K562 (cell line): ENCODE results near the gene ARMC7. TPM values are rescaled to one million over a fixed set of nuclear protein-coding genes. Genes with fewer than 3 reads are reported as not detected.
A peak's percentile ranks its signal among the peaks of the same experiment; 100 is the strongest.

Experiments used
- ARHGAP35 ChIP-seq: fragments of 450-650 bp; IDR thresholded peaks from 2 replicates; pipeline ENCODE4 v1.6.1; 2018; ENCODE audit not compliant: partially characterized antibody
- BACH1 ChIP-seq: fragments of 200-800 bp; sonication (Bioruptor generic); IDR thresholded peaks from 2 replicates; pipeline ENCODE4 v1.6.1; 2016; ENCODE audit warnings: missing genetic modification characterization, missing compliant biosample characterization
- BRD4 ChIP-seq: fragments of 200-600 bp; sonication (generic); IDR thresholded peaks from 2 replicates; pipeline ENCODE4 v1.6.1; 2017; ENCODE audit warnings: inconsistent platforms
- DMBX1 ChIP-seq: fragments of 250-450 bp; sonication (Bioruptor Pico); IDR thresholded peaks from 2 replicates; pipeline ENCODE4 v1.8.0; 2022; ENCODE audit warnings: inconsistent platforms, mild to moderate bottlenecking, moderate library complexity, borderline replicate concordance
- FOSL1 ChIP-seq: fragments of 200-800 bp; sonication (Bioruptor generic); conservative IDR thresholded peaks from 2 replicates; pipeline ENCODE4 v1.6.1; 2016; ENCODE audit warnings: missing genetic modification characterization, missing compliant biosample characterization
- HEY1 ChIP-seq: fragments of 250-450 bp; sonication (Bioruptor Pico); IDR thresholded peaks from 2 replicates; pipeline ENCODE4 v1.5.0; 2020; ENCODE audit warnings: mild to moderate bottlenecking, moderate library complexity, borderline replicate concordance
- HNRNPL ChIP-seq: fragments of 200-400 bp; formaldehyde crosslinking; IDR thresholded peaks from 2 replicates; pipeline ENCODE4 v1.6.1; 2017; ENCODE audit warnings: low read depth, mild to moderate bottlenecking, low read length
- KDM5B ChIP-seq: fragments of 200-600 bp; sonication (generic); IDR thresholded peaks from 2 replicates; pipeline ENCODE4 v1.6.1; 2012; ENCODE audit warnings: low read depth, mild to moderate bottlenecking, moderate library complexity, low read length, control low read depth, inconsistent platforms; ENCODE audit not compliant: insufficient replicate concordance
- MTF1 ChIP-seq: fragments of 250-450 bp; sonication (Bioruptor Pico); IDR thresholded peaks from 2 replicates; pipeline ENCODE4 v1.9.0; 2021; ENCODE audit warnings: moderate library complexity, mild to moderate bottlenecking, inconsistent platforms, borderline replicate concordance
- MYBL2 ChIP-seq, 2 experiments: fragments of 450-650 bp in 1 of 2; sonication (generic) in 1 of 2; formaldehyde crosslinking in 1 of 2; IDR thresholded peaks; 2 replicates each; pipeline versions ENCODE4 v1.6.1 to v1.8.1; 2017 to 2022; ENCODE audit warnings: borderline replicate concordance in 1 of 2, inconsistent platforms in 1 of 2, low read depth in 1 of 2, mild to moderate bottlenecking in 1 of 2, missing genetic modification reagents in 1 of 2, moderate library complexity in 1 of 2
- MYC ChIP-seq, 2 experiments: fragments of 250-450 bp in 1 of 2; sonication (Bioruptor Pico) in 1 of 2; IDR thresholded peaks; 2 replicates each; pipeline versions ENCODE4 v1.5.1 to v1.6.1; 2012 to 2021; ENCODE audit warnings: low read depth in 2 of 2, borderline replicate concordance in 1 of 2, improper control_type of control experiment in 1 of 2, low read length in 1 of 2, mild to moderate bottlenecking in 1 of 2, moderate library complexity in 1 of 2
- PPARD ChIP-seq: fragments of 250-450 bp; sonication (Bioruptor Pico); IDR thresholded peaks from 2 replicates; pipeline ENCODE4 v1.8.0; 2022; ENCODE audit warnings: inconsistent platforms, mild to moderate bottlenecking, moderate library complexity
- RHOXF2B ChIP-seq: fragments of 250-450 bp; sonication (Bioruptor Pico); conservative IDR thresholded peaks from 2 replicates; pipeline ENCODE4 v1.5.1; 2021
- ZC3H8 ChIP-seq: fragments of 450-650 bp; IDR thresholded peaks from 2 replicates; pipeline ENCODE4 v1.6.1; 2017
- ZNF274 ChIP-seq: IDR thresholded peaks from 2 replicates; pipeline ENCODE4 v1.6.1; 2011; ENCODE audit warnings: low read depth, mild to moderate bottlenecking, low read length, moderate library complexity, borderline replicate concordance
- ZNF398 ChIP-seq: fragments of 250-450 bp; sonication (Bioruptor Pico); IDR thresholded peaks from 2 replicates; pipeline ENCODE4 v1.8.0; 2021; ENCODE audit warnings: moderate library complexity, mild to moderate bottlenecking, inconsistent platforms
- polyA plus RNA-seq, 8 experiments: library from polyadenylated mRNA; depleted of rRNA in 4 of 8; stranded (reverse) in 5 of 8; unstranded in 3 of 8; fragments of >200 nt; fragmentation: Nextera tagmentation in 2 of 8; fragmentation: Illumina TruSeq in 1 of 8; extraction: Ambion mirVana in 2 of 8; extraction: Trizol in 1 of 8; gene quantifications; 2 replicates each; pipeline versions ENCODE4 v1.2.1 to v1.2.3, GENCODE V29; 2011 to 2014; ENCODE audit warnings: inconsistent platforms in 1 of 8, missing spikeins in 1 of 8
- total RNA-seq, 7 experiments: library from RNA; depleted of rRNA in 6 of 7; stranded (reverse); fragments of >200 nt in 6 of 7; fragmentation: Illumina TruSeq in 2 of 7; extraction: Trizol in 2 of 7; gene quantifications; 2 replicates each; pipeline versions ENCODE4 v1.2.1 to v1.2.3, GENCODE V29; 2011 to 2021; ENCODE audit warnings: low replicate concordance in 1 of 7
- TF ChIP-seq, protein P1 (sequence below): fragments of 450-650 bp; IDR thresholded peaks from 2 replicates; pipeline ENCODE4 v1.6.1; 2017; ENCODE audit warnings: antibody characterized with exemption, mild to moderate bottlenecking
- TF ChIP-seq, protein P2 (sequence below), 2 experiments: fragments of 450-650 bp; conservative IDR thresholded peaks; 2 replicates each; pipeline ENCODE4 v1.6.1; 2017; ENCODE audit warnings: mild to moderate bottlenecking in 2 of 2, moderate library complexity in 2 of 2

ARMC7 gene
- total and polyA plus RNA-seq, 9 of the 15 experiments (the other 6 are each of a cell fraction or from before 2014, with no cell fraction given) = 1.4 to 15.2 (median 5.9) TPM

DNA sequence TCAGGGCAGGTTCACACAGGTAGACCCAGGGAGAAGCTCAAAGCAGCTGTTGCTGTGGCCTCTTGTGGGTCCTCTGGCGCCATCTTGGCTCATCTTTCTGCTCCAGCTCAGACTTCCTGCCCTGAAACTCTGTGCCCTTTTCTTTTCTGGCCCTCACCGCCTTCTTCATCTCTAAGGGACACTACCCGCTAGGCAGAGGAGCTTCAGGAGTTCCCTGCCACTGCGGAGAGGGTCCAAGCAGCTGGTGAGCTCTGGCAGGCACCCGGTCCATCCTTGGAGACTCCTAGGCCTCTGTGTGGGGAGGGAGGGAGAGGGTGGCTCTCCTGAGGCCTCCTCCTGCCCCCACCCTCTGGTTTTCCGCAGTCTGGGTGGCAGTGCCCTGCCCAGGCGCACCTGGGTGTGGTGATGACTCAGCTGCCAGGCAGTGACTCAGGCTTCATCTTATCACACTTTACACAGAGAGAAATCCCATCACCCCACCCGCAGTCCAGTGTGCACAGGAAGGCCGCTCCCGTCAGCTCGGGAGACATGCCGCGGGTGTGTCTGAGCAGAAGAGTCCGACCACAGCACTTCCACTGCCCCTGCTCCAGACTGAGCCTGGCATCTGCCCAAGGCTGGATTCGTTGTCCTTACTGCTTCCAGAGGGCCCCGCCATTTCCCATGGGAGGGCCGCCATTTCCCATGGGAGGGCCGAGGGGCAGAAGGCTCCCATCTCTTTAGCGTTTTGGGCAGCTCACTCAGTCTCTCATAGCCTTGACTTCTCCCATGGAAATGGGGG, 14.5 kb downstream of the ARMC7 start (continued):
- TF ChIP-seq, protein P1, sequence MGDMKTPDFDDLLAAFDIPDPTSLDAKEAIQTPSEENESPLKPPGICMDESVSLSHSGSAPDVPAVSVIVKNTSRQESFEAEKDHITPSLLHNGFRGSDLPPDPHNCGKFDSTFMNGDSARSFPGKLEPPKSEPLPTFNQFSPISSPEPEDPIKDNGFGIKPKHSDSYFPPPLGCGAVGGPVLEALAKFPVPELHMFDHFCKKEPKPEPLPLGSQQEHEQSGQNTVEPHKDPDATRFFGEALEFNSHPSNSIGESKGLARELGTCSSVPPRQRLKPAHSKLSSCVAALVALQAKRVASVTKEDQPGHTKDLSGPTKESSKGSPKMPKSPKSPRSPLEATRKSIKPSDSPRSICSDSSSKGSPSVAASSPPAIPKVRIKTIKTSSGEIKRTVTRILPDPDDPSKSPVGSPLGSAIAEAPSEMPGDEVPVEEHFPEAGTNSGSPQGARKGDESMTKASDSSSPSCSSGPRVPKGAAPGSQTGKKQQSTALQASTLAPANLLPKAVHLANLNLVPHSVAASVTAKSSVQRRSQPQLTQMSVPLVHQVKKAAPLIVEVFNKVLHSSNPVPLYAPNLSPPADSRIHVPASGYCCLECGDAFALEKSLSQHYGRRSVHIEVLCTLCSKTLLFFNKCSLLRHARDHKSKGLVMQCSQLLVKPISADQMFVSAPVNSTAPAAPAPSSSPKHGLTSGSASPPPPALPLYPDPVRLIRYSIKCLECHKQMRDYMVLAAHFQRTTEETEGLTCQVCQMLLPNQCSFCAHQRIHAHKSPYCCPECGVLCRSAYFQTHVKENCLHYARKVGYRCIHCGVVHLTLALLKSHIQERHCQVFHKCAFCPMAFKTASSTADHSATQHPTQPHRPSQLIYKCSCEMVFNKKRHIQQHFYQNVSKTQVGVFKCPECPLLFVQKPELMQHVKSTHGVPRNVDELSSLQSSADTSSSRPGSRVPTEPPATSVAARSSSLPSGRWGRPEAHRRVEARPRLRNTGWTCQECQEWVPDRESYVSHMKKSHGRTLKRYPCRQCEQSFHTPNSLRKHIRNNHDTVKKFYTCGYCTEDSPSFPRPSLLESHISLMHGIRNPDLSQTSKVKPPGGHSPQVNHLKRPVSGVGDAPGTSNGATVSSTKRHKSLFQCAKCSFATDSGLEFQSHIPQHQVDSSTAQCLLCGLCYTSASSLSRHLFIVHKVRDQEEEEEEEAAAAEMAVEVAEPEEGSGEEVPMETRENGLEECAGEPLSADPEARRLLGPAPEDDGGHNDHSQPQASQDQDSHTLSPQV = peak; percentile 99
- no peak for TF ChIP-seq RHOXF2B (CRISPR knock-in tag)
- peak; percentile 69; the same call in 1 of the 2 replicates for TF ChIP-seq MTF1 (CRISPR knock-in tag)
- peak; percentile 65; the same call in 1 of the 2 replicates for TF ChIP-seq BACH1 (tag)
- TF ChIP-seq BRD4 = no peak
- peak; percentile 58; the same call in 1 of the 2 replicates for TF ChIP-seq MYC (IDR thresholded peaks at IDR 0.05; ENCODE audit: low read depth, low read length)
- 0 out of 2 replicates have a peak, but pooled peaks have one; percentile 21 for TF ChIP-seq MYC (CRISPR knock-in tag; IDR thresholded peaks at IDR 0.05; ENCODE audit: borderline replicate concordance, low read depth)
- TF ChIP-seq KDM5B = peak; percentile 68
- TF ChIP-seq, protein P2, sequence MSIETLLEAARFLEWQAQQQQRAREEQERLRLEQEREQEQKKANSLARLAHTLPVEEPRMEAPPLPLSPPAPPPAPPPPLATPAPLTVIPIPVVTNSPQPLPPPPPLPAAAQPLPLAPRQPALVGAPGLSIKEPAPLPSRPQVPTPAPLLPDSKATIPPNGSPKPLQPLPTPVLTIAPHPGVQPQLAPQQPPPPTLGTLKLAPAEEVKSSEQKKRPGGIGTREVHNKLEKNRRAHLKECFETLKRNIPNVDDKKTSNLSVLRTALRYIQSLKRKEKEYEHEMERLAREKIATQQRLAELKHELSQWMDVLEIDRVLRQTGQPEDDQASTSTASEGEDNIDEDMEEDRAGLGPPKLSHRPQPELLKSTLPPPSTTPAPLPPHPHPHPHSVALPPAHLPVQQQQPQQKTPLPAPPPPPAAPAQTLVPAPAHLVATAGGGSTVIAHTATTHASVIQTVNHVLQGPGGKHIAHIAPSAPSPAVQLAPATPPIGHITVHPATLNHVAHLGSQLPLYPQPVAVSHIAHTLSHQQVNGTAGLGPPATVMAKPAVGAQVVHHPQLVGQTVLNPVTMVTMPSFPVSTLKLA (conservative IDR thresholded peaks at IDR 0.05) = peak in 1 of 2 experiments; percentile 53; a peak in 2 of 4 replicates
- no peak for TF ChIP-seq HEY1
- no peak for TF ChIP-seq PPARD
- TF ChIP-seq DMBX1 (CRISPR knock-in tag) = peak; percentile 94
- TF ChIP-seq ARHGAP35 = no peak
- peak; percentile 99 for TF ChIP-seq FOSL1
- no peak for TF ChIP-seq ZNF398 (CRISPR knock-in tag)
- peak; percentile 97 for TF ChIP-seq HNRNPL
- no peak for TF ChIP-seq MYBL2 (IDR thresholded peaks at IDR 0.05; ENCODE audit: low read depth)
- no peak for TF ChIP-seq MYBL2 (CRISPR knock-in tag; IDR thresholded peaks at IDR 0.05; ENCODE audit: borderline replicate concordance)
- no peak for TF ChIP-seq ZC3H8
- TF ChIP-seq ZNF274 = no peak
